Upper lobe of left lung (tissue), 4 donors: Measurements from ENCODE around the gene NUDCD3.

Experiments
- POLR2AphosphoS5 ChIP-seq, 2 donors: sonication (generic); formaldehyde crosslinking; IDR thresholded peaks; one replicate each; pipeline ENCODE4 v1.5.1; 2017; ENCODE audit warnings: antibody characterized with exemption in 2 of 2
- TF ChIP-seq, protein P1 (sequence below), 6 experiments: fragments of 450-650 bp in 4 of 6; fragments of 200-600 bp in 2 of 6; sonication (generic) in 2 of 6; IDR thresholded peaks; one replicate each; pipeline ENCODE4 v1.5.1; 2016 to 2019; ENCODE audit warnings: antibody characterized with exemption in 6 of 6

DNA sequence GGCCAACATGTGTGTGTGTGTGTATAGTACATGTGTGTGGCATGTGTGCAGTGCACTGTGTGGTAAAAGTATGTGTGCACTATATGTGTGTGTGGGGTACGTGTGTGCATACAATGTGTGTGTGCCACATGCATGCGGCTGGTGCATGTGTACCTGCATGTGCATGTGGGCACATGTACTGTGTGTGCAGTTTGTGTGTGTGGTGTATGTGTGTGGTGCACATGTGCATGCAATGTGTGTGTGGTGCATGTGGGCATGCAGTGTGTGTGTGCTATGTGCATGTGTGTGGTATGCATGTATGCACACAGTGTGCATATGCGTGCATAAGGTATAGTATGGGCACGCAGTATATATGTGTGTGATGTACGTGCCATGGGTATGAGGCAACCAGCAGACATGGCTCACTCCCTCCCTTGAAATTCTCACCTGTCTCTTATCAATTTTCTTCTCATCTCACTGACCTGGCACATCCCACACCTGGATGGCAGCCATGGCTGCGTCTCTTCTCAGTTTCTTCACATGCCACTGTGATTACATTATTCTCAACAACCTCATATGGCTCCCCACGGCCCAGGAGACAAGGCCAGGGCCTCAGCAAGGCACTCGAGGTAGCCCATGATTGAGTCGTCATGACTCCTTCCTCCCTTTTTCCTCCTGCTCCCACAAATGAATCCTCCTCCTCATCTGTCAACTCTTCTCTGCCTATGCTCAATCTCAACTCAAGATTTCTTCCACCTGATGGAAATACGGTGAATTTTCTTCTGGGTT is 57.0 kb downstream of the NUDCD3 start:
- TF ChIP-seq, protein P1, sequence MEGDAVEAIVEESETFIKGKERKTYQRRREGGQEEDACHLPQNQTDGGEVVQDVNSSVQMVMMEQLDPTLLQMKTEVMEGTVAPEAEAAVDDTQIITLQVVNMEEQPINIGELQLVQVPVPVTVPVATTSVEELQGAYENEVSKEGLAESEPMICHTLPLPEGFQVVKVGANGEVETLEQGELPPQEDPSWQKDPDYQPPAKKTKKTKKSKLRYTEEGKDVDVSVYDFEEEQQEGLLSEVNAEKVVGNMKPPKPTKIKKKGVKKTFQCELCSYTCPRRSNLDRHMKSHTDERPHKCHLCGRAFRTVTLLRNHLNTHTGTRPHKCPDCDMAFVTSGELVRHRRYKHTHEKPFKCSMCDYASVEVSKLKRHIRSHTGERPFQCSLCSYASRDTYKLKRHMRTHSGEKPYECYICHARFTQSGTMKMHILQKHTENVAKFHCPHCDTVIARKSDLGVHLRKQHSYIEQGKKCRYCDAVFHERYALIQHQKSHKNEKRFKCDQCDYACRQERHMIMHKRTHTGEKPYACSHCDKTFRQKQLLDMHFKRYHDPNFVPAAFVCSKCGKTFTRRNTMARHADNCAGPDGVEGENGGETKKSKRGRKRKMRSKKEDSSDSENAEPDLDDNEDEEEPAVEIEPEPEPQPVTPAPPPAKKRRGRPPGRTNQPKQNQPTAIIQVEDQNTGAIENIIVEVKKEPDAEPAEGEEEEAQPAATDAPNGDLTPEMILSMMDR (IDR thresholded peaks at IDR 0.05), result no peak
- no peak for TF ChIP-seq POLR2AphosphoS5 (IDR thresholded peaks at IDR 0.05)
